Stimulated activated naive CD8-positive, alpha-beta T cell treated with anti-CD3 and anti-CD28 coated beads, Interleukin-15, Interleukin-2, amounts not matched to agents 100 ng/mL and 50 ng/mL, for 24 hours (primary cell): ENCODE results near the gene SLC2A8.
A peak's percentile ranks its signal among the peaks of the same experiment; 100 is the strongest.

Experiments used
- H3K27ac Mint-ChIP-seq: one replicate; pipeline ENCODE4 v1.8.0; 2021; ENCODE audit warnings: mild to moderate bottlenecking, mixed read lengths
- H3K27me3 Mint-ChIP-seq: one replicate; pipeline ENCODE4 v1.8.0; 2021; ENCODE audit warnings: mixed read lengths
- H3K36me3 Mint-ChIP-seq: one replicate; pipeline ENCODE4 v1.8.0; 2021; ENCODE audit warnings: low read depth, mixed read lengths
- H3K4me1 Mint-ChIP-seq: one replicate; pipeline ENCODE4 v1.8.0; 2021; ENCODE audit warnings: low read depth, mixed read lengths
- H3K4me3 Mint-ChIP-seq: one replicate; pipeline ENCODE4 v1.8.0; 2021; ENCODE audit warnings: mild to moderate bottlenecking, mixed read lengths
- H3K9me3 Mint-ChIP-seq: one replicate; pipeline ENCODE4 v1.8.0; 2021; ENCODE audit warnings: mixed read lengths

The SLC2A8 gene

DNA sequence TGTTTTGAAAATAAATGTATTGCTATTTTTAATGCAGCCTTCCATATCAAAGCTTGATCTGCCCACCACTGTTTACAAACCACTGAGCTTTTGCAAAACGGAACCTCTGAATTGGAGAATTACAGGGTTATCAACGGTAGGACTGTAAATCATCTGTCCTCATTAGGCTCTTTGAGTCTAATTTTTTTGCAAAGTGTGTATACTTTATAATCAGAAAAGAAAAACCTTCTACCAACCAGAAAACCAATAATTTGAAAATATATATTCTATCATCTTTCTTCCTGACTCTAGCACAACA, 6.8 kb upstream of the SLC2A8 start:
- no peak overlapping the region for H3K27ac Mint-ChIP-seq

GRCh38 chr9:127390563-127390962, 6.4 kb upstream of the SLC2A8 start:
- Mint-ChIP-seq H3K36me3 (no peaks in the 10 kb centered on the region), H3K4me3 (no peak overlapping the region), H3K27me3 (peaks cover 82% of the 10 kb centered on the region), H3K9me3 (no peaks in the 10 kb centered on the region), H3K27ac (no peak overlapping the region), H3K4me1 (peaks cover 34% of the 10 kb centered on the region)

More for the DNA sequence above, 6.8 kb upstream of the SLC2A8 start:
- Mint-ChIP-seq H3K36me3 (no peaks in the 10 kb centered on the region), H3K9me3 (no peaks in the 10 kb centered on the region), H3K4me1 (peaks cover 34% of the 10 kb centered on the region), H3K4me3 (no peak overlapping the region), H3K27me3 (peaks cover 82% of the 10 kb centered on the region)

DNA sequence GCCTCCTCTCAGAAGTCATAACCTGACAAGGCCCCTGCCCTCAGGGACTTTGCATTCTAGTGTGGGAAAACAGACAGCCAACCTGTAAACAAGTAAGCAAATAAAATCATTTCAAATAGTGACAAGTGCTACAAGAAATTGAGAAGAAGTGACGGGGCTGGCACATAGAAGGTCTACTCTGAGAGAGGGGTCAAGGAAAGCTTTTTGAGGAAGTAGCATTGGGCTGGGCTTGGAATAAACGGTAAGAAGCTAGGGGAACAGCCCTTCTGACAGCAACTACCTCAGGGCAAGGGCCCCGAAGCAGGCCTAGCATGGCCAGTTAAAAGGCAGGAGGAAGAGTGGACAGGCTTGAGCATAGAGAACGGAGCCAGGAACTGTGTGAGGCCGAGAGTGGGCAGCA, 4.8 kb upstream of the SLC2A8 start:
- Mint-ChIP-seq H3K4me1 (peaks cover 34% of the 10 kb centered on the region), H3K4me3 (no peak overlapping the region), H3K36me3 (no peaks in the 10 kb centered on the region), H3K27me3 (peaks cover 77% of the 10 kb centered on the region), H3K27ac (no peak overlapping the region), H3K9me3 (no peaks in the 10 kb centered on the region)

DNA sequence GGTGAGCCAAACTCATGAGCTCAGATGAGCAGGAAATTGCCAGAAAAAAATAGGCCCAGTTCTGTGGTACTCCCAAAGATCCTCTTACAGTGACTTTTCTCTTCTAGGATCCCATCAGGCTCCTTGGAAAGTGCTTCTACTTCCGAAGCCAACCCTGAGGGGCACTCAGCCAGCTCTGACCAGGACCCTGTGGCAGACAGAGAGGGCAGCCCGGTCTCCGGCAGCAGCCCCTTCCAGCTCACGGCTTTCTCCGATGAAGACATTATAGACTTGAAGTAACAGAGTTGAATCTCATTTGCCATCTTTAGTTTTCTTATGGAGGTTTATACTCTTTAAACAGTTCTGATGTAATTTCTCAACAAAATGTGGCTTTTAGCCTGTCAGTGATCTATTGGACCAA, 4.0 kb upstream of the SLC2A8 start:
- peaks cover 77% of the 10 kb centered on the region for H3K27me3 Mint-ChIP-seq

DNA sequence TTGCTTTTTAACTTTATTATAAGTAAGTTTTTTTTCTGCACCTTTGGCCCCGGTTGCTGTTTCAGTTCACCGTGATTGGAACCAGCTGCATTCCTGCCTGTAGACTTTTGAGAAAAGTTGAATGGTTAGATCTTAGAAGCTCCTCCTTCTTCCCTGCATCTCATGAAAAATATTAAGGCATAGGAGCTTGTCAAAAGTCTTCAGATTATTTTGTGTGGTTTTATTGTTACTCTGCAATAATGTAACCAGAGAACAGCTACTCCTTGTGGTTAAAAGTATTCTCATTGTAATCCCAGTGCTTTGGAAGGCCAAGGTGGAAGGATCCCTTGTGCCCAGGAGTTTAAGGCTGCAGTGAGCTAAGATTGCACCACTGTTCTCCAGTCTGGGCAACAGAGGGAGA, 3.3 kb upstream of the SLC2A8 start:
- H3K27me3 Mint-ChIP-seq = peaks cover 79% of the 10 kb centered on the region
- no peaks in the 10 kb centered on the region for H3K9me3 Mint-ChIP-seq
- no peak overlapping the region for H3K4me3 Mint-ChIP-seq
- H3K4me1 Mint-ChIP-seq = peaks cover 28% of the 10 kb centered on the region
- no peak overlapping the region for H3K27ac Mint-ChIP-seq
- no peaks in the 10 kb centered on the region for H3K36me3 Mint-ChIP-seq

More for the DNA sequence above, 4.0 kb upstream of the SLC2A8 start:
- no peaks in the 10 kb centered on the region for H3K36me3 Mint-ChIP-seq
- no peak overlapping the region for H3K4me3 Mint-ChIP-seq
- H3K27ac Mint-ChIP-seq = no peak overlapping the region
- H3K4me1 Mint-ChIP-seq = peaks cover 31% of the 10 kb centered on the region
- H3K9me3 Mint-ChIP-seq = no peaks in the 10 kb centered on the region

DNA sequence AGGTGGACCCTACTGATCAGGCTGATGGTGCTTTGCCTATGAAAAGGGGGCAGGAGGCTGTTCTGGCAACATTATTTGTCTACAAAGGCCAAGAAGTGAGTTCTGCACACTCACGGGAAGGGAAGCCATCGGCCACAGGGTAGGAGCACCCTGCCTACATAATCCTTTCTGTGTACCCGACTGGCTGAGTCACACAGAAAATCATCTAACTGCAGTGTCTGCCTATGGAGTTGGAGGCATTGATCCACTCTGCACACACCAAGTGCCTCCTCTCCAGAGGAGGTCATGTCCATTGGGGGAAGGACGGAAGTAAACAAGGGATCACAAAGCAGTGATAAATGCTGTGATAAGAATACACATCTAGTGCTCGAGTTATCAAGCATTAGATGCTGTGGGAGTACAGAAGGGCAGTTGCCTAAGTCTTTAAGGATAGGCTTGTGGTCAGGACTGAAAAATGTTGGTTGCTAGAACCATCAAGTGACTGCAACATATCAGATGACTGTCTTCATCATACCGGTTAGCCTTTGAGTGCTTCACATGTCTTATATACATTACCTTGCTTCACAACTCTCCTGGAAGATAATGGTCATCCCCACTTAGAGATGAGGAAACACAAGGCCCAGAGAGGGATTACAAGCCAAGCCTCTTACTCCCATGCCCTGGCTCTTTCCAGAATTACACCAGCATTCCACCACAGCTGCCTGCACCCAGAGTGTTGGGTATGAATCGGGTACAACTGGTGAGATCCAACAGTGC, 1.3 kb upstream of the SLC2A8 start:
- H3K4me1 Mint-ChIP-seq = peaks cover 8% of the 10 kb centered on the region
- H3K4me3 Mint-ChIP-seq = peak overlapping the region; percentile 53
- no peaks in the 10 kb centered on the region for H3K9me3 Mint-ChIP-seq
- no peak overlapping the region for H3K27ac Mint-ChIP-seq
- no peaks in the 10 kb centered on the region for H3K36me3 Mint-ChIP-seq
- H3K27me3 Mint-ChIP-seq = peaks cover 74% of the 10 kb centered on the region

GRCh38 chr9:127396253-127396807, 639 bp upstream of the SLC2A8 start:
- Mint-ChIP-seq H3K4me3 (peak overlapping the region; percentile 53), H3K4me1 (peaks cover 8% of the 10 kb centered on the region), H3K27ac (no peak overlapping the region), H3K36me3 (no peaks in the 10 kb centered on the region), H3K9me3 (no peaks in the 10 kb centered on the region), H3K27me3 (peaks cover 74% of the 10 kb centered on the region)

DNA sequence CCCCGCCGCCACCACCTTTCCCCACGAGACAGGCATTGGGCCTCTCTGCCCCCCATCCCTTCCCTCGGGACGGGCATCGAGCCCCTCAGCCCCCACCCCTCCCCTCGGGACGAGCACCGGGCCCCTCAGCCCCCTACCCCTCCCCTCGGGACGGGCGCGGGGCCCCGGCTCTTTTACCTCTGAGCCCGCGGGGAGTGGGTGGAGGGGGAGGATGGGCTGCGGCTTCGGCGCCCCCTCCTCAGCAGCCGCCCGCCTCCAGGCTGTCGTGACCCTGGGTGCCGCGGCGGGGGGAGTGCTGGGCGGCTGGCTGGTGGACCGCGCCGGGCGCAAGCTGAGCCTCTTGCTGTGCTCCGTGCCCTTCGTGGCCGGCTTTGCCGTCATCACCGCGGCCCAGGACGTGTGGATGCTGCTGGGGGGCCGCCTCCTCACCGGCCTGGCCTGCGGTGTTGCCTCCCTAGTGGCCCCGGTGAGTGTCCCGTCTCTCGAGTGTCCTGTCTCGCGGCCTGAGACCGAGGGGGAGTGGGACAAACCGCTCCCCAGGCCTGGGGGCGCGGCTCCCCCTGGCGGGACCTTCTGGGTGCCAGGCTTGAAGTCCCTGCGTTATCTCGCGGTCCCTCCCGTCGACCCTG, 791 bp downstream of the SLC2A8 start:
- Mint-ChIP-seq H3K27ac (no peak overlapping the region), H3K4me3 (peak overlapping the region; percentile 67), H3K27me3 (peaks cover 69% of the 10 kb centered on the region), H3K36me3 (no peaks in the 10 kb centered on the region), H3K4me1 (peaks cover 8% of the 10 kb centered on the region), H3K9me3 (no peaks in the 10 kb centered on the region)

DNA sequence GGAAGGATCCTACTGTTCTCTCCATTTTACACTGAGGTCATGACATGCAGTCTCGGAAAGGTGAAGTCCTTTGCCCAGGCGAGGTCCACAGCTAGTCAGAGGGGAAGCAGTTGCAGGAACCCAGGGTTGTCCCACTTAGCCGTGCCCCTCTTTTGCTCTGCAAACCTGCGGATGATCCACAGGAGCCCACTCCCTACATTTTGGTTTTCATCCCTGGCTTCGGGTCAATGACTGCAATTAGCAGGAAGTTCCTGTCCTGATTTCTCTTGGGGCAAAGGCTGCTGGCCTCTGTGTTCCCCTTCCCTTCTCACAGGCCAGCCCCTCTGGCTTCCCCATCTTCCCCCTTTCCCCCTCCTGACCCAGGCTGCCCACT, 1.3 kb downstream of the SLC2A8 start:
- no peak overlapping the region for H3K27ac Mint-ChIP-seq
- H3K4me3 Mint-ChIP-seq = peak overlapping the region; percentile 67
- H3K4me1 Mint-ChIP-seq = peaks cover 8% of the 10 kb centered on the region
- no peaks in the 10 kb centered on the region for H3K36me3 Mint-ChIP-seq
- H3K9me3 Mint-ChIP-seq = no peaks in the 10 kb centered on the region
- H3K27me3 Mint-ChIP-seq = peaks cover 64% of the 10 kb centered on the region

DNA sequence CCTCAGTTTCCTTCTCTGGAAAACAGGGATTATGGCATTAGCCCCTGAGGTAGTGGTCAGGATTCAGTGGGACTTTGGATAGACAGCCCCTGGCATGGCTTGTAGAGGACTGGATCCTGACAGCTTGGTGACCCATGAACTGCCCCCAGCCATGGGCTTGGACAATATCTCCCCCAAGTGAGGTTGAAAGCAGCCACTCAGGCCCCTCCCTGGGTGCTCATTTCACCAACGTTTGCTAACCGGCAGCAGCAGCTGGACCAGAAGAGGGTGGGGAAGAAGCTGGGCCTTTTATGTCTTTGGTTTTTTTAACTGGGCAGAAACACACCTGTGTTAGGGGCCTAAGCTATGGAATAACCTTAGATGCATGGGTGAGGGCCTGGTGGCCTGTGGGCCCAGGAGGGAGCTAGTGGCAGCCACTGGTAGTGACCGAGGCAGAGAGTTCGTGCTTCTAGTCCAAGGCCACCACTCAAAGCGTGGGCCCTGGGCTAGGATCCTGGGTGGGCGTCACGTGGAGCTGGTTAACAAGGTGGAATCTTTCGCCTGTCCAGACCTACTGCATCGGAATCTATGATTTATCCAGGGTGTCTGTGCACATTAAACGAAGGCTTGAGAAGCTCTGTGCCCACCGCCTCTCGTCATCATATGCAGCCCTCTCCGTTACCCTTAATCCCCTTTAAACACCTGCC, 1.9 kb downstream of the SLC2A8 start:
- Mint-ChIP-seq H3K4me1 (peaks cover 8% of the 10 kb centered on the region), H3K4me3 (peak overlapping the region; percentile 67), H3K9me3 (no peaks in the 10 kb centered on the region), H3K27me3 (peaks cover 58% of the 10 kb centered on the region), H3K27ac (no peak overlapping the region), H3K36me3 (no peaks in the 10 kb centered on the region)

DNA sequence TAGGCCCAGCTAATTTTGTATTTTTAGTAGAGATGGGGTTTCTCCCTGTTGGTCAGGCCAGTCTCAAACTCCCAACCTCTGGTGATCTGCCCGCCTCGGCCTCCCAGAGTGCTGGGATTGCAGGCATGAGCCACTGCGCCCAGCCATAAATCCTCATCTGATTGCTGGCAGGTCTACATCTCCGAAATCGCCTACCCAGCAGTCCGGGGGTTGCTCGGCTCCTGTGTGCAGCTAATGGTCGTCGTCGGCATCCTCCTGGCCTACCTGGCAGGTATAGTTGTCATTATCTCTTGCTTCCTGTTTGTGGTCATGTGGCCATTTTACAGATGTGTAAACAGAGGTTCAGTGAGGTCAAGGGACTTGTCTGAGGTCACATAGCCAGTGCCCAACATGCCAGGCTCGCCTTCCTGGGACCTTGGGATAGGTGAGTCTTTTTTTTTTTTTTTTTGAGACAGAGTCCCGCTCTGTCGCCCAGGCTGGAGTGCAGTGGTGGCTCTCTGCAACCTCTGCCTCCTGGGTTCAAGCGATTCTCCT, 2.8 kb downstream of the SLC2A8 start:
- no peak overlapping the region for H3K27ac Mint-ChIP-seq
- H3K4me1 Mint-ChIP-seq = peaks cover 8% of the 10 kb centered on the region
- peaks cover 50% of the 10 kb centered on the region for H3K27me3 Mint-ChIP-seq
- no peak overlapping the region for H3K4me3 Mint-ChIP-seq
- H3K9me3 Mint-ChIP-seq = no peaks in the 10 kb centered on the region
- H3K36me3 Mint-ChIP-seq = no peaks in the 10 kb centered on the region

- H3K27me3 Mint-ChIP-seq = peaks cover 42% of the 10 kb centered on the region
- H3K36me3 Mint-ChIP-seq = no peaks in the 10 kb centered on the region
- H3K4me3 Mint-ChIP-seq = no peak overlapping the region
- no peaks in the 10 kb centered on the region for H3K9me3 Mint-ChIP-seq
- H3K4me1 Mint-ChIP-seq = peaks cover 4% of the 10 kb centered on the region
- H3K27ac Mint-ChIP-seq = no peak overlapping the region
Measured at GRCh38 chr9:127402401-127403090, 5.6 kb downstream of the SLC2A8 start.

DNA sequence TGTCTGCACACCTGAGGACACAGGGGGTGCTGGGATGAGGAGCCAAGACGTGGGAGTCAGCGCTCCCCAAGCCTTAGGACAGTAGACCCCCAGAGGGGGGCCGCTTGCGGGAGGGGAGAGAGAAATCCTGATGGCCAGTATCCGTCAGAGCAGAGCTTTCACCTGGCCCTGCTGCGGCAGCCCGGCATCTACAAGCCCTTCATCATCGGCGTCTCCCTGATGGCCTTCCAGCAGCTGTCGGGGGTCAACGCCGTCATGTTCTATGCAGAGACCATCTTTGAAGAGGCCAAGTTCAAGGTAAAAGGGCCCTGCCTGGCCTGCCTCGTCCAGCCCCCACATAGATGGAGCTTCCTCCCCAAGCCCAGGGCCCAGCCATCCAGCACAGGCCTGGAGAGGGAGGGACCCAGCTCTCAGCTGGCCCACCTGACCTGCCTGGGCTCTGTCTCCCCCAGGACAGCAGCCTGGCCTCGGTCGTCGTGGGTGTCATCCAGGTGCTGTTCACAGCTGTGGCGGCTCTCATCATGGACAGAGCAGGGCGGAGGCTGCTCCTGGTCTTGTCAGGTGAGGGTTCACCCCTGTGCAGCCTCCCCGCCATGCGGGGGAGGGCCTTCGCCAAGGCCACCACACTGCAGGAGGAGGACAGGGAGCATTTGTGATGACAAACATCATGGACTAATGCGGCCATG, 6.7 kb downstream of the SLC2A8 start:
- H3K9me3 Mint-ChIP-seq = no peaks in the 10 kb centered on the region
- H3K27me3 Mint-ChIP-seq = peaks cover 38% of the 10 kb centered on the region
- H3K27ac Mint-ChIP-seq = no peak overlapping the region
- H3K4me3 Mint-ChIP-seq = no peak overlapping the region
- no peaks in the 10 kb centered on the region for H3K36me3 Mint-ChIP-seq
- H3K4me1 Mint-ChIP-seq = no peaks in the 10 kb centered on the region

DNA sequence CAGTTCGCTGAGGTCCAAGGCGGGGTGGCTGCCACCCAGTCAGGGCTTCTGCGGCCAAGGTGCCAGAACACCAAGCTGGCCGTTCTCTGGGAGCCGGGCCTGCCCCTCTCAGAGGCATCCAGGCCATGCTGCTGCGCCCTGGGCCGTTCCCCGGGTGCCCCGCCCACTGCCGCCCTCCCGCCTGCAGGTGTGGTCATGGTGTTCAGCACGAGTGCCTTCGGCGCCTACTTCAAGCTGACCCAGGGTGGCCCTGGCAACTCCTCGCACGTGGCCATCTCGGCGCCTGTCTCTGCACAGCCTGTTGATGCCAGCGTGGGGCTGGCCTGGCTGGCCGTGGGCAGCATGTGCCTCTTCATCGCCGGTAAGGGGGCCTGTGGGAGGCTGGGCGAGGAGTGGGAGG, 7.7 kb downstream of the SLC2A8 start:
- H3K4me3 Mint-ChIP-seq = no peak overlapping the region
- H3K36me3 Mint-ChIP-seq = no peaks in the 10 kb centered on the region
- H3K27me3 Mint-ChIP-seq = peaks cover 31% of the 10 kb centered on the region
- no peak overlapping the region for H3K27ac Mint-ChIP-seq
- no peaks in the 10 kb centered on the region for H3K9me3 Mint-ChIP-seq
- H3K4me1 Mint-ChIP-seq = no peaks in the 10 kb centered on the region
